HepG2 (cell line): ENCODE data around the gene LTB4R. TPM values are rescaled to one million over a fixed set of nuclear protein-coding genes. Genes with fewer than 3 reads are reported as not detected.

Experiments
- ETS1 ChIP-seq: sonication (generic); formaldehyde crosslinking; IDR thresholded peaks from 2 replicates; pipeline ENCODE4 v1.4.0; 2020; ENCODE audit warnings: missing genetic modification reagents
- GATA4 ChIP-seq: sonication (generic); IDR thresholded peaks from 2 replicates; pipeline ENCODE4 v1.6.1; 2016; ENCODE audit warnings: antibody characterized with exemption, low read depth, borderline replicate concordance
- KDM2A ChIP-seq: sonication (generic); formaldehyde crosslinking; IDR thresholded peaks from 2 replicates; pipeline ENCODE4 v1.4.0; 2020; ENCODE audit warnings: low read depth, missing genetic modification reagents, borderline replicate concordance
- MEIS2 ChIP-seq: sonication (generic); formaldehyde crosslinking; IDR thresholded peaks from 2 replicates; pipeline ENCODE4 v1.9.0; 2021; ENCODE audit warnings: mild to moderate bottlenecking, missing genetic modification reagents
- NCOA5 ChIP-seq: sonication (generic); formaldehyde crosslinking; IDR thresholded peaks from 2 replicates; pipeline ENCODE4 v1.4.0; 2020; ENCODE audit warnings: missing genetic modification reagents
- NFKB2 ChIP-seq: sonication (generic); formaldehyde crosslinking; IDR thresholded peaks from 2 replicates; pipeline ENCODE4 v1.4.0; 2020; ENCODE audit warnings: missing genetic modification reagents, borderline replicate concordance
- NFKBIZ ChIP-seq: IDR thresholded peaks from 2 replicates; pipeline ENCODE4 v1.6.1; 2018; ENCODE audit warnings: missing genetic modification reagents, missing compliant biosample characterization
- NONO ChIP-seq, 2 experiments: fragments of 450-650 bp in 1 of 2; sonication (generic) in 1 of 2; formaldehyde crosslinking in 1 of 2; IDR thresholded peaks in 1 of 2; conservative IDR thresholded peaks in 1 of 2; 2 replicates each; pipeline versions ENCODE4 v1.6.1 to v1.8.0; 2017 to 2022; ENCODE audit warnings: mild to moderate bottlenecking in 1 of 2, missing genetic modification reagents in 1 of 2, moderate library complexity in 1 of 2
- POLR2G ChIP-seq: fragments of 200-400 bp; formaldehyde crosslinking; IDR thresholded peaks from 2 replicates; pipeline ENCODE4 v1.6.1; 2018; ENCODE audit warnings: mild to moderate bottlenecking, low read depth, low read length, moderate library complexity
- RAD51 ChIP-seq: fragments of 450-650 bp; IDR thresholded peaks from 2 replicates; pipeline ENCODE4 v1.6.1; 2016; ENCODE audit warnings: borderline replicate concordance
- REPIN1 ChIP-seq: sonication (generic); formaldehyde crosslinking; IDR thresholded peaks from 2 replicates; pipeline ENCODE4 v1.8.0; 2022; ENCODE audit warnings: missing genetic modification reagents, low read depth, mild to moderate bottlenecking, borderline replicate concordance
- SALL1 ChIP-seq: sonication (generic); formaldehyde crosslinking; IDR thresholded peaks from 2 replicates; pipeline ENCODE4 v1.8.0; 2022; ENCODE audit warnings: mild to moderate bottlenecking, missing genetic modification reagents
- TARDBP ChIP-seq: sonication (generic); formaldehyde crosslinking; IDR thresholded peaks from 2 replicates; pipeline ENCODE4 v1.8.0; 2022; ENCODE audit warnings: mild to moderate bottlenecking, missing genetic modification reagents
- TCF12 ChIP-seq, 2 experiments: fragments of 450-650 bp in 1 of 2; sonication (generic) in 1 of 2; formaldehyde crosslinking in 1 of 2; IDR thresholded peaks; 2 replicates each; pipeline versions ENCODE4 v1.6.1 to v1.8.0; 2017 to 2022; ENCODE audit warnings: antibody characterized with exemption in 1 of 2, mild to moderate bottlenecking in 1 of 2, missing genetic modification reagents in 1 of 2, moderate library complexity in 1 of 2
- TSC22D2 ChIP-seq: sonication (generic); formaldehyde crosslinking; IDR thresholded peaks from 2 replicates; pipeline ENCODE4 v1.5.1; 2020; ENCODE audit warnings: missing genetic modification reagents, mild to moderate bottlenecking, borderline replicate concordance
- WIZ ChIP-seq: sonication (generic); formaldehyde crosslinking; IDR thresholded peaks from 2 replicates; pipeline ENCODE4 v1.5.1; 2020; ENCODE audit warnings: mild to moderate bottlenecking, missing genetic modification reagents
- ZBTB1 ChIP-seq: sonication (generic); formaldehyde crosslinking; IDR thresholded peaks from 2 replicates; pipeline ENCODE4 v1.4.0; 2020; ENCODE audit warnings: missing genetic modification reagents, borderline replicate concordance
- ZBTB20 ChIP-seq: sonication (generic); formaldehyde crosslinking; IDR thresholded peaks from 2 replicates; pipeline ENCODE4 v1.8.1; 2023; ENCODE audit warnings: missing genetic modification reagents, low read depth, mild to moderate bottlenecking, borderline replicate concordance
- ZBTB7A ChIP-seq: sonication (generic); formaldehyde crosslinking; IDR thresholded peaks from 2 replicates; pipeline ENCODE4 v1.8.0; 2022; ENCODE audit warnings: mild to moderate bottlenecking, missing genetic modification reagents
- ZIK1 ChIP-seq: sonication (generic); formaldehyde crosslinking; IDR thresholded peaks from 2 replicates; pipeline ENCODE4 v1.5.0; 2020; ENCODE audit warnings: mild to moderate bottlenecking, low read depth, missing genetic modification reagents, borderline replicate concordance
- ZNF160 ChIP-seq: sonication (generic); formaldehyde crosslinking; IDR thresholded peaks from 2 replicates; pipeline ENCODE4 v1.8.0; 2022; ENCODE audit warnings: mild to moderate bottlenecking, inconsistent platforms, missing genetic modification reagents
- ZNF430 ChIP-seq: sonication (generic); formaldehyde crosslinking; IDR thresholded peaks from 2 replicates; pipeline ENCODE4 v1.9.0; 2021; ENCODE audit warnings: mild to moderate bottlenecking, missing genetic modification reagents
- ZNF546 ChIP-seq: sonication (generic); formaldehyde crosslinking; conservative IDR thresholded peaks from 2 replicates; pipeline ENCODE4 v1.8.1; 2023; ENCODE audit warnings: mild to moderate bottlenecking, missing genetic modification reagents
- ZNF550 ChIP-seq: sonication (generic); formaldehyde crosslinking; IDR thresholded peaks from 2 replicates; pipeline ENCODE4 v1.4.0; 2020; ENCODE audit warnings: mild to moderate bottlenecking, missing genetic modification reagents, borderline replicate concordance
- ZNF572 ChIP-seq: sonication (generic); formaldehyde crosslinking; IDR thresholded peaks from 2 replicates; pipeline ENCODE4 v1.5.1; 2020; ENCODE audit warnings: mild to moderate bottlenecking, missing genetic modification reagents
- ZNF576 ChIP-seq: sonication (generic); formaldehyde crosslinking; IDR thresholded peaks from 2 replicates; pipeline ENCODE4 v1.4.0; 2020; ENCODE audit warnings: mild to moderate bottlenecking, missing genetic modification reagents
- ZNF674 ChIP-seq: sonication (generic); formaldehyde crosslinking; IDR thresholded peaks from 2 replicates; pipeline ENCODE4 v1.5.0; 2020; ENCODE audit warnings: low read depth, mild to moderate bottlenecking, missing genetic modification reagents
- ZSCAN21 ChIP-seq: sonication (generic); formaldehyde crosslinking; IDR thresholded peaks from 2 replicates; pipeline ENCODE4 v1.8.0; 2022; ENCODE audit warnings: mild to moderate bottlenecking, missing genetic modification reagents, moderate library complexity, borderline replicate concordance
- polyA plus RNA-seq, 8 experiments: library from polyadenylated mRNA; depleted of rRNA in 3 of 8; stranded (reverse) in 7 of 8; unstranded in 1 of 8; fragments of >200 nt; fragmentation: Illumina TruSeq in 4 of 8; extraction: Trizol in 4 of 8; gene quantifications; 2 replicates each; pipeline versions ENCODE4 v1.2.1 to v1.2.3, GENCODE V29; 2011 to 2016; ENCODE audit warnings: low read depth in 4 of 8, missing spikeins in 1 of 8, mixed read lengths in 1 of 8; ENCODE audit not compliant: insufficient read depth in 1 of 8
- total RNA-seq, 5 experiments: library from RNA; depleted of rRNA; stranded (reverse); fragments of >200 nt; fragmentation: Illumina TruSeq; extraction: Trizol; gene quantifications; 2 replicates each; pipeline ENCODE4 v1.2.3, GENCODE V29; 2016; ENCODE audit warnings: low read depth in 1 of 5

Gene LTB4R
- total and polyA plus RNA-seq, 2 of the 13 experiments (the other 11 are each of a cell fraction or from before 2014, with no cell fraction given) = 3.2 to 8.2 TPM

GRCh38 chr14:24314377-24315193, 3.3 kb downstream of the LTB4R start (continued):
- peak; percentile 65; the same call in 1 of the 2 replicates for TF ChIP-seq ZIK1 (CRISPR knock-in tag)
- no peak for TF ChIP-seq REPIN1 (CRISPR knock-in tag)
- 0 out of 2 replicates have a peak, but pooled peaks have one; percentile 12 for TF ChIP-seq MEIS2 (CRISPR knock-in tag)
- TF ChIP-seq ZSCAN21 = peak; percentile 28; the same call in 1 of the 2 replicates
- 0 out of 2 replicates have a peak, but pooled peaks have one; percentile 8 for TF ChIP-seq TARDBP
- TF ChIP-seq GATA4 = 0 out of 2 replicates have a peak, but pooled peaks have one; percentile 6
- TF ChIP-seq ETS1 (CRISPR knock-in tag) = 0 out of 2 replicates have a peak, but pooled peaks have one; percentile 36
- 0 out of 2 replicates have a peak, but pooled peaks have one; percentile 15 for TF ChIP-seq ZNF550 (CRISPR knock-in tag)
- peak; percentile 17; the same call in 1 of the 2 replicates for TF ChIP-seq ZNF576 (CRISPR knock-in tag)
- 0 out of 2 replicates have a peak, but pooled peaks have one; percentile 67 for TF ChIP-seq NONO (IDR thresholded peaks at IDR 0.05)
- TF ChIP-seq NONO (CRISPR knock-in tag; conservative IDR thresholded peaks at IDR 0.05) = no peak
- no peak for TF ChIP-seq ZNF674 (CRISPR knock-in tag)
- 0 out of 2 replicates have a peak, but pooled peaks have one; percentile 2 for TF ChIP-seq TSC22D2
- TF ChIP-seq NFKBIZ (CRISPR knock-in tag) = peak; percentile 1; the same call in 1 of the 2 replicates
- 0 out of 2 replicates have a peak, but pooled peaks have one; percentile 11 for TF ChIP-seq SALL1 (CRISPR knock-in tag)
- no peak for TF ChIP-seq NCOA5 (CRISPR knock-in tag)
- 0 out of 2 replicates have a peak, but pooled peaks have one; percentile 26 for TF ChIP-seq ZNF546
- no peak for TF ChIP-seq WIZ (CRISPR knock-in tag)
- peak; percentile 43; the same call in 1 of the 2 replicates for TF ChIP-seq ZBTB20
- no peak for TF ChIP-seq TCF12 (IDR thresholded peaks at IDR 0.05)
- no peak for TF ChIP-seq TCF12 (CRISPR knock-in tag; IDR thresholded peaks at IDR 0.05)
- TF ChIP-seq ZBTB7A (CRISPR knock-in tag) = peak; percentile 30; the same call in 1 of the 2 replicates
- 0 out of 2 replicates have a peak, but pooled peaks have one; percentile 19 for TF ChIP-seq KDM2A (CRISPR knock-in tag)
- peak; percentile 54 for TF ChIP-seq NFKB2
- TF ChIP-seq POLR2G = 0 out of 2 replicates have a peak, but pooled peaks have one; percentile 37
- TF ChIP-seq ZBTB1 (CRISPR knock-in tag) = peak; percentile 16; the same call in 1 of the 2 replicates
- no peak for TF ChIP-seq RAD51
- TF ChIP-seq ZNF572 (CRISPR knock-in tag) = peak; percentile 58; the same call in 1 of the 2 replicates
- no peak for TF ChIP-seq ZNF430 (CRISPR knock-in tag)
- TF ChIP-seq ZNF160 = 0 out of 2 replicates have a peak, but pooled peaks have one; percentile 12
